Raji (cell line): ENCODE measurements around the gene ERC1.

Experiments used
- POLR2A ChIP-seq: IDR thresholded peaks from 2 replicates; pipeline ENCODE4 v1.6.1; 2011; ENCODE audit warnings: low read depth, low read length, control low read depth; ENCODE audit not compliant: insufficient read depth

The ERC1 gene

DNA sequence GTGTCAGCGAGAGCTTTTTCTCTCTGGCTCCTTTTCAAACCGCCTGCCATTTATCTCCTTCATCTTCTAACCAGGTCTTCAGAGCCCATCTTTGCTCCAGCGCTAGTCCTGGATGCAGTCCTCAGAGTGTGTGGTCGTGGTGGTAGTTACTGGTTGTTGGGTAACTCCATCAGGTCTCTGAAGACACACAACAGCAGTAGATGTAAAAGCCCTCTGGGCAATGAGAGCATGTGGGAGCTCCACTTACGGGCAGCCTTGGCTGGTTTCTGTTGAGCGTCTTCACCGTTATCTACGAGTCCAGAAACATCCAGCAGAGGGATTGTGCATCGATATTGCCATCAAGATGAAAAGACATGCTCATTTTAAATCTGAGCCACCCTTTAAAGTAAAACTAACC, 542.2 kb downstream of the ERC1 start:
- TF ChIP-seq POLR2A = no peak

DNA sequence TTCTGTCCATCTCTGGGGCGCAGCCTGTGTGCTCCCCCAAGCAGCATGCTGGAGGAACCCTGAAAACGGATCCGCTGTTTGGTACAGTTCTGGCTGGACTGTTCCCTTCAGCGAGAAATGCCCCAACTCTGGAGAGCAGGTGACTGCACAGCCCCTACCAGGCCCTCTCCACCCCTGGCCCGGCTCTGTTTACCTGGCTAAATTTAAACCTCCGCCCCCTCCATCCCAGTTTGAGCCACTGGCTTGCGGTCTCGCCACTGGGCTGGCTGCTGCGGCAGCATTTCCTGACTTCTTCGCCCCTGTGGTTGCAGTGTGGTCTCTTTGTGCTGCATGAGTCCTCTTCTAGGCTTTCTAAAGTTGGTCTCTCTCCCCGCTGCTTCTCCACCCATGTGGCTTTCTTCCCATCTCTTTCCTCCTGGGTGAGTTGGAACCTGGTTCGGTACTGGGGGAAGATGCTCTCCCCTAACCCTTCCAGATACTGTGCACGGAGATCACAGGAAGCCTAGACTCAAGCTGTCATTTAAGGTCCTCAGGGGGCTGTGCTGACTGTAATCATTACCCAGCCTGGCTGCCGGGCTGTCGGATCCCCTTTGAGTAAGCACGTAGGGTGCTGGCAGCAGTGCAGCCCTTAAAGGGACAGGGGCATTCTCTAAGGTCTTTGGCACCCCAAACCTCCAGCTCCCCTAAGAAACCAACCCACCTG, 542.7 kb downstream of the ERC1 start:
- peak; percentile 68 for TF ChIP-seq POLR2A

DNA sequence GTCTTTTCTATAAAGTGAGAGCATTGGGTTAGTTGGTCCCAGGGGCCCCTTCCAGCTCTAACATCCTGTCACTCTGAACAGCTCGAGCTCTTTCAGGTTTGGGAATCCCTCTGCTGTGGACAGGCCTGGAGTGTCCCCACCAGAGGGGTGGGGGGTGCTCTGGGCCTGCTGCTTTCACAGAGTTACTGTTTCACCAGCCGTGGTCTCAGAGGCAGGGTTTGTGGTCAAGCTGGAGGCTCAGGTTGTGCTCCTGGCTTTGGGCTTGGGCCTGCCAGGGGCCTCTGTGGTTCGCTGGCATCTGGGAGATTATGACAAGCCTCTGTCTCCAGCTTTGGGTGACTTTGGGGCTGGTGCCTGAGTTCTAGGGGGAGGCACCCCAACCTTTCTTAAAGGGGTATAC, 543.7 kb downstream of the ERC1 start:
- no peak for TF ChIP-seq POLR2A

- TF ChIP-seq POLR2A = no peak
Observed at GRCh38 chr12:1536817-1537216, 545.8 kb downstream of the ERC1 start.

DNA sequence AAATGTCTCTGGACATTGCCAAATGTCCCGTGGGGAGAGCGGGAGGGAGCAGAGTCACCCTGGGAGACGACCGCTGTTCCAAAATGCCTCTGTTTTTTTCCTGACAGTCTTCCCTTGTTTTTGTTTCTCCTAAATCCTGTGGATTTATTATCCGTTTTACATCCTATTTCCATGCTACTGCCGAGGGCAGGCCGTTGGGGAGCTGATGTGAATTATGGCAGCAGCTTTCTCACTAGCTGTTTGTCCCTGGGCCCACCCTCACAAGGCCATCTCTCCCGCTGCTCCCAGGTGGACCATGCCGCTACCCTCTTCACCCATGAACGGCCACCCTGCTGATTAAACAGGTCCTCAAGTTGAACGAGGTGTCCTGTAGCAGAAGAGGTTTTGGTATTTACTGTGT, 548.1 kb downstream of the ERC1 start:
- TF ChIP-seq POLR2A = no peak

DNA sequence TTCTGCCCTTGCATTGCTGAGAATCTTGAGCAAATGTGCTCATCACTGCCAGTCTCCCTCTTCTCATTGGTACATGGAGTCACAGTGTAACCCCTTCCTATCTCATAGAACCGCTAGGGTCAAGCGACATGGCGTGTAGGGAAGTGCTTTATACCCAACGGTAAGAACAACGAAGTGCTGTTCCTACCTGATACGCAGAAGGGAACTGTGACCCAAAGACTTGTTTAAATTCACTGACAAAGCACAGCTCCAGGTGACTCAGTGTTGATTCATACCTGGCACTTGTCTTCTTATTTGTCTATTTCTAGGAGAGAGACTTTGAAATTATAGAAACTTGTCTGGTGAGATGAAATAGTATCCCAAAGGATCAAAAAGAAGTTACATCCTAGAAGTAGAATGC, 549.7 kb downstream of the ERC1 start:
- no peak for TF ChIP-seq POLR2A

GRCh38 chr12:1542599-1542998, 551.6 kb downstream of the ERC1 start:
- no peak for TF ChIP-seq POLR2A

GRCh38 chr12:1544996-1545700, 554.1 kb downstream of the ERC1 start:
- TF ChIP-seq POLR2A = no peak
